Mesenchymal stem cell (in vitro differentiated cells and primary cell): ENCODE data around the gene PAGE2.

Source experiments
- DNase-seq: peaks from one replicate; pipeline ENCODE4 v3.0.0-alpha.2; 2013
- H2AFZ ChIP-seq: one replicate; pipeline ENCODE4 v1.6.1; 2013; ENCODE audit warnings: low read depth, mild to moderate bottlenecking, control low read depth, inconsistent platforms, low read length, moderate library complexity
- H2AK5ac ChIP-seq: 2 replicates; pipeline ENCODE4 v1.6.1; 2013; ENCODE audit warnings: low read length, moderate library complexity, mild to moderate bottlenecking, inconsistent platforms; ENCODE audit not compliant: severe bottlenecking
- H2BK120ac ChIP-seq: one replicate; pipeline ENCODE4 v1.6.1; 2013; ENCODE audit warnings: low read depth, mild to moderate bottlenecking, inconsistent platforms, low read length, moderate library complexity
- H2BK12ac ChIP-seq, 2 experiments: one replicate each; pipeline ENCODE4 v1.6.1; 2013; ENCODE audit warnings: inconsistent platforms in 2 of 2, low read length in 2 of 2, mild to moderate bottlenecking in 2 of 2, moderate library complexity in 2 of 2, control low read depth in 1 of 2
- H2BK15ac ChIP-seq: one replicate; pipeline ENCODE4 v1.6.1; 2013; ENCODE audit warnings: mild to moderate bottlenecking, low read depth, inconsistent platforms; ENCODE audit not compliant: poor library complexity, severe bottlenecking
- H2BK5ac ChIP-seq: 2 replicates; pipeline ENCODE4 v1.6.1; 2013; ENCODE audit warnings: low read depth, mild to moderate bottlenecking, low read length, control low read depth, inconsistent platforms; ENCODE audit not compliant: poor library complexity, severe bottlenecking
- H3K14ac ChIP-seq, 2 experiments: one replicate each; pipeline ENCODE4 v1.6.1; 2013; ENCODE audit warnings: inconsistent platforms in 2 of 2, low read length in 2 of 2, control low read depth in 1 of 2, mild to moderate bottlenecking in 1 of 2, moderate library complexity in 1 of 2
- H3K18ac ChIP-seq, 2 experiments: one replicate each; pipeline ENCODE4 v1.6.1; 2013; ENCODE audit warnings: inconsistent platforms in 2 of 2, low read length in 2 of 2, control low read depth in 1 of 2, low read depth in 1 of 2, mild to moderate bottlenecking in 1 of 2
- H3K23ac ChIP-seq, 2 experiments: one replicate each; pipeline ENCODE4 v1.6.1; 2013; ENCODE audit warnings: inconsistent platforms in 2 of 2, low read length in 2 of 2, mild to moderate bottlenecking in 2 of 2, moderate library complexity in 2 of 2, control low read depth in 1 of 2
- H3K27ac ChIP-seq: 2 replicates; pipeline ENCODE4 v1.5.1; 2013; ENCODE audit warnings: mild to moderate bottlenecking, moderate library complexity, low read length, control low read depth, inconsistent platforms; ENCODE audit not compliant: poor library complexity, severe bottlenecking
- H3K27me3 ChIP-seq, 2 experiments: 2 replicates each; pipeline versions ENCODE4 v1.6.1 to v1.7.0; 2013; ENCODE audit warnings: low read length in 2 of 2, mild to moderate bottlenecking in 2 of 2, moderate library complexity in 2 of 2, control low read depth in 1 of 2, inconsistent platforms in 1 of 2; ENCODE audit not compliant: control insufficient read depth in 1 of 2, insufficient read depth in 1 of 2
- H3K36me3 ChIP-seq, 2 experiments: 2 replicates each; pipeline versions ENCODE4 v1.6.1 to v1.7.0; 2013; ENCODE audit warnings: low read length in 2 of 2, control low read depth in 1 of 2, inconsistent platforms in 1 of 2, low read depth in 1 of 2, mild to moderate bottlenecking in 1 of 2; ENCODE audit not compliant: insufficient read depth in 2 of 2, control insufficient read depth in 1 of 2
- H3K4ac ChIP-seq, 2 experiments: one replicate each; pipeline ENCODE4 v1.6.1; 2013; ENCODE audit warnings: inconsistent platforms in 2 of 2, low read length in 2 of 2, mild to moderate bottlenecking in 2 of 2, moderate library complexity in 2 of 2, control low read depth in 1 of 2, low read depth in 1 of 2
- H3K4me1 ChIP-seq: 2 replicates; pipeline ENCODE4 v1.6.1; 2013; ENCODE audit warnings: low read depth, low read length, control low read depth; ENCODE audit not compliant: control insufficient read depth, insufficient read depth
- H3K4me2 ChIP-seq: 2 replicates; pipeline ENCODE4 v1.6.1; 2013; ENCODE audit warnings: low read length, mild to moderate bottlenecking, inconsistent platforms; ENCODE audit not compliant: poor library complexity, severe bottlenecking
- H3K4me3 ChIP-seq, 2 experiments: 2 replicates each; pipeline versions ENCODE4 v1.5.1 to v1.7.0; 2013; ENCODE audit warnings: low read length in 2 of 2, mild to moderate bottlenecking in 2 of 2, control low read depth in 1 of 2, low read depth in 1 of 2; ENCODE audit not compliant: insufficient read depth in 1 of 2
- H3K79me1 ChIP-seq: replicated peaks from 2 replicates; pipeline ENCODE4 v1.6.1; 2013; ENCODE audit warnings: mild to moderate bottlenecking, control low read depth, low read length, inconsistent platforms; ENCODE audit not compliant: poor library complexity, severe bottlenecking
- H3K9ac ChIP-seq: 2 replicates; pipeline ENCODE4 v1.7.0; 2013; ENCODE audit warnings: mild to moderate bottlenecking, low read length, moderate library complexity
- H3K9me3 ChIP-seq: 2 replicates; pipeline ENCODE4 v1.7.0; 2013; ENCODE audit warnings: mild to moderate bottlenecking, low read length; ENCODE audit not compliant: control insufficient read depth
- H4K8ac ChIP-seq: one replicate; pipeline ENCODE4 v1.6.1; 2013; ENCODE audit warnings: inconsistent platforms, mild to moderate bottlenecking, low read length, moderate library complexity
- H4K91ac ChIP-seq: one replicate; pipeline ENCODE4 v1.6.1; 2013; ENCODE audit warnings: mild to moderate bottlenecking, low read length, inconsistent platforms
- WGBS: methylation state at CpG from one replicate; pipeline ENCODE4 v1.1.7; 2013; ENCODE audit warnings: mixed read lengths; 5-methylcytosine and 5-hydroxymethylcytosine counted together

PAGE2 gene

GRCh38 chrX:55107262-55107661 is 18.4 kb downstream of the PAGE2 start:
- Histone ChIP-seq H4K8ac (no peak overlapping the region), H3K9ac (no peak overlapping the region), H2AK5ac (no peak overlapping the region), H2AFZ (no peak overlapping the region), H3K23ac (no peak overlapping the region), H3K27ac (no peak overlapping the region), H3K4me3 (no peak overlapping the region), H3K4ac (no peak overlapping the region), H3K27me3 (peaks cover 0 to 6% of the 10 kb centered on the region in 2 experiments), H3K36me3 (no peaks in the 10 kb centered on the region), H3K79me1 (no peaks in the 10 kb centered on the region), H3K14ac (no peak overlapping the region), H4K91ac (no peak overlapping the region), H3K4me2 (no peak overlapping the region), H2BK5ac (no peak overlapping the region), H3K18ac (no peak overlapping the region), H3K4me1 (no peaks in the 10 kb centered on the region), H2BK15ac (no peak overlapping the region), H2BK120ac (no peak overlapping the region), H2BK12ac (no peak overlapping the region), H3K9me3 (no peaks in the 10 kb centered on the region)
- DNase-seq, result no peak

GRCh38 chrX:55107911-55108310 is 19.1 kb downstream of the PAGE2 start:
- Histone ChIP-seq H3K14ac (no peak overlapping the region), H2BK120ac (no peak overlapping the region), H3K4me1 (no peaks in the 10 kb centered on the region), H3K23ac (no peak overlapping the region), H3K4me2 (no peak overlapping the region), H2BK15ac (no peak overlapping the region), H4K8ac (no peak overlapping the region), H2AFZ (no peak overlapping the region), H2BK12ac (no peak overlapping the region), H2AK5ac (no peak overlapping the region), H2BK5ac (no peak overlapping the region), H3K4ac (no peak overlapping the region), H3K79me1 (no peaks in the 10 kb centered on the region), H3K27me3 (peaks cover 0 to 4% of the 10 kb centered on the region in 2 experiments), H3K9ac (no peak overlapping the region), H3K4me3 (no peak overlapping the region), H3K9me3 (no peaks in the 10 kb centered on the region), H3K18ac (no peak overlapping the region), H3K27ac (no peak overlapping the region), H3K36me3 (no peaks in the 10 kb centered on the region), H4K91ac (no peak overlapping the region)
- WGBS, result 67% methylated on average over 1 of the region's 2 CpGs
- no peak for DNase-seq

GRCh38 chrX:55109306-55109705 is 20.5 kb downstream of the PAGE2 start:
- Histone ChIP-seq H3K79me1 (no peaks in the 10 kb centered on the region), H3K4me2 (no peak overlapping the region), H2BK12ac (no peak overlapping the region), H2BK15ac (no peak overlapping the region), H2BK5ac (no peak overlapping the region), H3K36me3 (no peaks in the 10 kb centered on the region), H3K18ac (no peak overlapping the region), H4K91ac (no peak overlapping the region), H3K14ac (no peak overlapping the region), H3K4me3 (no peak overlapping the region), H3K4ac (no peak overlapping the region), H3K23ac (no peak overlapping the region), H3K4me1 (no peaks in the 10 kb centered on the region), H2AFZ (no peak overlapping the region), H2BK120ac (no peak overlapping the region), H4K8ac (no peak overlapping the region), H2AK5ac (no peak overlapping the region), H3K27me3 (peaks cover 0 to 3% of the 10 kb centered on the region in 2 experiments), H3K9ac (no peak overlapping the region), H3K27ac (no peak overlapping the region), H3K9me3 (no peaks in the 10 kb centered on the region)
- 62% methylated on average over 6 of the region's 7 CpGs for WGBS
- DNase-seq, result no peak

- H2BK15ac ChIP-seq, result no peak overlapping the region
- H3K9ac ChIP-seq, result no peak overlapping the region
- H3K9me3 ChIP-seq, result no peaks in the 10 kb centered on the region
- H3K27me3 ChIP-seq, result peaks cover 0 to 22% of the 10 kb centered on the region in 2 experiments
- H3K4me3 ChIP-seq, result no peak overlapping the region
- H4K8ac ChIP-seq, result no peak overlapping the region
- H2BK12ac ChIP-seq, result no peak overlapping the region
- WGBS, result 63% methylated on average over 5 of the region's 8 CpGs
- H3K18ac ChIP-seq, result no peak overlapping the region
- H3K27ac ChIP-seq, result no peak overlapping the region
- H3K79me1 ChIP-seq, result no peaks in the 10 kb centered on the region
- DNase-seq, result no peak
- no peak overlapping the region for H2AFZ ChIP-seq
- H3K14ac ChIP-seq, result no peak overlapping the region
- no peak overlapping the region for H4K91ac ChIP-seq
- no peak overlapping the region for H3K4me2 ChIP-seq
- H2BK5ac ChIP-seq, result no peak overlapping the region
- H2AK5ac ChIP-seq, result no peak overlapping the region
- no peaks in the 10 kb centered on the region for H3K4me1 ChIP-seq
- no peak overlapping the region for H3K4ac ChIP-seq
- no peaks in the 10 kb centered on the region for H3K36me3 ChIP-seq
- no peak overlapping the region for H3K23ac ChIP-seq
- no peak overlapping the region for H2BK120ac ChIP-seq
Measured at GRCh38 chrX:55111578-55112254, 22.9 kb downstream of the PAGE2 start.
